ENCODE measurements around the gene TMEM106B.
"Not testable (repeated sequence)": the region's sequence is repeated elsewhere in the genome, so short reads cannot be mapped to it uniquely, and the experiment has no call there.

Gene TMEM106B

DNA sequence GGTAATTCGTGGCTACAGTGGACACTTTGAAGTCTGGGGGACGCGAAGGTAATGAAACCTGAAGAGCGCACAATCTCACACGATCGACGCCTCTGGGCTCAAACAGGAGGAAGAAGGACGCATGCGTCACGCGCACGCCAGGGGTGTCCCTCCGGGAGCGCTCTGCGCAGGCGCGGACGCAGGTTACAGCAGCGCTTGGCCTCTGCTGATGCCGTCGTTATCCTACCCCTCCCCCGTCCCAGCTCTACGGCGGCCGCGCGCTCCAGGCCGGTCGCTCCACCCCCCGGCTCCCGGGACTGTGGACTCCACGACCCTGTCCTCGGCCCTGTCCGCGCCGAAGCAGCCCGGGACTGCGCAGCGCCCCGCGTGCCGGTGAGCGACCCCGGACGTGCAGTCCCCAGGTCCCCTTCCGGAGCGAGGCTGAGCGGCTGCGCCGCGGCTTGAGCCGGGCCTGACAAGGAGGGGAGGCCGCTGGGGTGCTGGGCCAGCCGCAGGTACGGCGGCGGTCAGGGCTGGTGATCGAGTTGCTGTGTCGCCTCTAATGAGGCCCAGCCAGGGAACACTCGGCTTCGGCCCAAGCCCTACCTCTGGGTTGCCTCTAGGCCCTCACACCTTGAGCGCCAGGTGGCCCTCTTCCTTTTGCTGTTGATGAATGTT lies at the start of gene TMEM106B:
TSS of gene TMEM106B (plus strand) at position 241 of the 657 bp plus-strand sequence. CDS start 3,517 bp downstream, outside the sequence.
- DNase-seq: peak; percentile 95

DNA sequence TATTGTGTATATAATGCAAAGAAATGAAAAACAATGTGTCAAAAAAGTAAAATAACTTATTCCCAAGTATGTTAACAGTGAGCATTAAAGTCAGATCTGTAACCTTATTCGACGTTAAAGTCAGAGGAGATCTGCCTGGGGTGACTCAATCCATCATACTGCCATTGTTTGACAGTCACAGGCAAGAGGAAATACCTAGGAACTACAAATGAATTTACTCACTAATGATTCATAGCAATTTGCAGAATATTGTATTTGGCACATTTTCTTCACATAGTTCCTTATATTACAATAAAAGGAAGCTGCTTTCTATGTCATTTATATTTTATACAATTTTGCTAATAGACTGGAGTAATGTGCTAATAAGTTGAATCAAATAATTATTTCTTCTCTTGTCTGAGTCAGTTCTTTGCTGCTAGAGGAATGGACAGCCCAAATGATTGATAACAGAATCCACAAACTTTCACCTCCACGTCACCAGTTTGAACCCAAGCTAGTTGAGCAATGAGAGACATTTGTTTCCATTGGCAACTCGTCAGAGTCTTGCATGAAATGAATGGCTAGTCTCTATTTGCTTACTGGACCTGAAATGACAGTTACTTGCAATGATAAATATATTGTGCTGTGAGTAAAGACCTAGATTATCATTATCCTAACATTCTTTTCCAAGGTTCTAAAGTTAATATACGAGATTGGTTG lies 48.5 kb upstream of the TMEM106B start:
- DNase-seq: no peak

DNA sequence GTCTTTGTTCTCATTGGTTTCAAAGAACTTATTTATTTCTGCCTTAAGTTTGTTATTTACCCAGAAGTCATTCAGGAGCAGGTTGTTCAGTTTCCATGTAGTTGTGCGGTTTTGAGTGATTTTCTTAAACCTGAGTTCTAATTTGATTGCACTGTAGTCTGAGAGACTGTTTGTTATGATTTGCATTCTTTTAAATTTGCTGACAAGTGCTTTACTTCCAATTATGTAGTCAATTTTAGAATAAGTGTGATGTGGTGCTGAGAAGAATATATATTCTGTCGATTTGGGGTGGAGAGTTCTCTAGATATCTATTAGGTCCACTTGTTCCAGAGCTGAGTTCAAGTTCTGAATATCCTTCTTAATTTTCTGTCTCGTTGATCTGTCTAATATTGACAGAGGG lies 43.0 kb upstream of the TMEM106B start:
- not testable (repeated sequence) for DNase-seq

DNA sequence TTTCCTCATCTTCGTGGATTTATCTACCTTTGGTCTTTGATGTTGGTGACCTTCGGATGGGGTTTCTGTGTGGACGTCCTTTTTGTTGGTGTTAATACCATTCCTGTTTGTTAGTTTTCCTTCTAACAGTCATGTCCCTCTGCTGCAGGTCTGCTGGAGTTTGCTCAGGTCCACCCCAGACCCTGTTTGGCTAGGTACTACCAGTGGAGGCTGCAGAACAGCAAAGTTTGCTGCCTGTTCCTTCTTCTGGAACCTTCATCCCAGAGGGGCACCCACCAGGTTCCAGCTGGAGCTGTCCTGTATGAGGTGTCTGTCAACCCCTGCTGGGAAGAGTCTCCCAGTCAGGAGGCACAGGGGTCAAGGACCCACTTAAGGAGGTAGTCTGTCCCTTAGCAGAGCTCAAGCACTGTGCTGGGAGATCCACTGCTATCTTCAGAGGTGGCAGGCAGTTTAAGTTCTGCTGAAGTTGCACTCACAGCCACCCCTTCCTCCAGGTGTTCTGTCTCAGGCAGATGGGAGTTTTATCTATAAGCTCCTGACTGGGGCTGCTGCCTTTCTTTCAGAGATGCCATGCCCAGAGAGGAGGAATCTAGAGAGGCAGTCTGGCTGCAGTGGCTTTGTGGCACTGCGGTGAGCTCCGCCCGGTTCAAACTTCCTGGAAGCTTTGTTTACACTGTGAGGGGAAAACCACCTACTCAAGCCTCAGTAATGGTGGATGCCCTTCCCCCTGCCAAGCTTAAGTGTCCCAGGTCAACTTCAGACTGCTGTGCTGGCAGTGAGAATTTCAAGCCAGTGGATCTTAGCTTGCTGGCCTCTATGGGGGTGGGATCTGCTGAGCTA lies 40.9 kb upstream of the TMEM106B start:
- DNase-seq: not testable (repeated sequence)

DNA sequence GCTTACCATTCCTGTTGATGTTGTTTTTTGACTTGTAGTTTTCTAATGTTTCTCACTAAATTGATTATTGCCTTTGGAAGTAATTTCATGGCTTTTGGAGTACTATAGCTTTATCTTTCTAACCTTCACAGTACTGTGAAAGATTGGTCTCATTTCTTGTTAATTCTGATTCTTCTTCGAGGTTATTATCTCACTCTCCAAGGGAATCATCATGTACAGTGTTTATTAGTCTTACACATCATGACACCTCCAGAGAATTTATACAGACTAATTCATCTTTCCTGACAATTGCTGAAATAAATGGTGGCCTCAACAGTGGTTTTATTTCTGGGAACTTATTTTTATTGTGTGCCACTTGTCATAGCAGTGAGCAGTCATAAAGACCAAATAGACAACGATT lies 37.4 kb upstream of the TMEM106B start:
- no peak for DNase-seq

DNA sequence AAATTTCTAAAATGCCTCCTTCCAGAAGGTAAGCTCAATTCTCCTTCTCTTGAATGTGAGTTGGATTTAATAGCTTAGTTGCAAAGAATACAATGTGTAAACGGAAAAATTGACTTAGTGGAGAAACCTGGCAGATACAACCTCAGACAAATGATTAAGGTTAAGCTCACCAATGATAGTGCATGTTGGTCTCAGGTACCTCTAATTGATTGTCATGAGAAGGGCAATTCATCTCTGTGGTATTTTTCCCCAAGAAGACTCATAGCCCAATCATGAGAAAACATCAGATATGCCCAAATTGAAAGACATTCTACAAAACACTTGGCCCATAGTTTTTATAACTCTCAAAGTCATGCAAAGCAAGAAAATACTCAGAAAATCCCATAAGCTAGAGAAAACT lies 36.2 kb upstream of the TMEM106B start:
- no peak for DNase-seq

DNA sequence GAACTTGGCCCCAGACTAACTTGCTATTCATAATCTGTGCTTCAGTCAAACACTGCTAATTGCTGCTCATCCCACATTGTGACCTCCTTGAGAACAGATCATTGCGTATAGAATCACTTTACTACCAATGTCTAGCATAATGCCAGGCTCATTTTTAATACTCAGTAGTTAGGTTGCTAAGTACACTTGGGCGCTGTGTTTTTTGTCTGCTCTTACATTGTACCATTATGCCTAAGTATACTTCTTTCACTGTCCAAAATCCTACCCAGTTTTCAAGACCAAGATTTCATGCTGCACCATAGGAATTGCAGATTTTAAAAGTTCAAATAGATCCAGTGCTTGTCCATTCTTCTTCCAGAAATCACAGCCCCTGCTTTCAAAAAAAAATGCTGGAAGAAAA lies 32.8 kb upstream of the TMEM106B start:
- no peak for DNase-seq

DNA sequence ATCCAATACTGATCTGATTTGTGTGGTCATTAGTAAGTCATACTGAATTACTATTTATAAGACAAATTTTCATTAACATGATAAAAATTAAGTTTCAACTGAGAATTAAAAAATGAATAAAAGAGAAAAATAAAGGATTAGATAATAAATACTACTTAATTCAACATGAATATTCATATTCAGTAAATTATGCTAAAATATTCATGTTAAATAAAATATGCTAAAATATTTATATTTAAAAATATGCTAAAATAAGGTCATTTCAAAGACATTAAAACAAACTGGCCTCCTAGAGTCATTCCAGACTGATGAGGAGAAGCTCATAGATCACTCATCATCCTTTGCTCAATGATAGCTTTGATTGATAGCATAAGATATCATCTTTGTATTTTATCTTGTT lies 16.7 kb upstream of the TMEM106B start:
- DNase-seq: no peak

DNA sequence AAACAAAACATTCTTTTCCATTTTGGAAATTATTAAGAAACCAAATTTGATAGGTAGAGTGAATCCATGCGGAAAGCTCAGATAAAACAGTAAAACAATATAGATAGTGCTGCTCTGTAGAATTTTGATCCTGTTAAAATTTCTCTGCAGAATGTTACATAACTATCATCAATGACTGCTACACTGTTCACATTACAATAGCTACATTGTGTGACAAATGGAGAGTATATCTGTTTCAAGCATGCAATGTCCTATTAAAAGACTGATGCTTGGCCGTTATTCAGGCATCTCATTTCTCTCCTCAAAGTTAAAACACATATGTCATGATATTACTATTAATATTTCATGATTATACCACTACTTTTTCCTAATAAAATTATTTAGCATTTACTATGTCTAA lies 14.7 kb upstream of the TMEM106B start:
- DNase-seq: no peak

DNA sequence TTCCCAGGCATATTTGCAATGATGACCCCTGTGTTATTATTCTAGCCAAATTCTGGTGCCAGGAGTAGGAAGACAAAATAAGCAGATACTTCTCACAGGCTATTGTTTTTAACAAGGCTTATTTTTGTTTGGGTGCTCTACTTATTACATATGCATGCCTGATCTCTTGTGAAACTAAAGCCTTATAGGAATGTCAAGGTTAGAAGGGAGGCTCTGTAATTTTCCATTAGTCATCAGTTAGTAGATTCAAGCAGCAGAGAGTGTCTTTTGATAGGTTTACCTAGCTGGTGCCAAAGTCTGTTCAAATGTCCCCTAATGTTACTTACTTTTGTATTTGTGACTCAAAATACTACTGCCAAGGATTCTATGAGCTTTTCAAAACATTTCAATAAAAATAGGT lies 11.7 kb upstream of the TMEM106B start:
- DNase-seq: no peak

DNA sequence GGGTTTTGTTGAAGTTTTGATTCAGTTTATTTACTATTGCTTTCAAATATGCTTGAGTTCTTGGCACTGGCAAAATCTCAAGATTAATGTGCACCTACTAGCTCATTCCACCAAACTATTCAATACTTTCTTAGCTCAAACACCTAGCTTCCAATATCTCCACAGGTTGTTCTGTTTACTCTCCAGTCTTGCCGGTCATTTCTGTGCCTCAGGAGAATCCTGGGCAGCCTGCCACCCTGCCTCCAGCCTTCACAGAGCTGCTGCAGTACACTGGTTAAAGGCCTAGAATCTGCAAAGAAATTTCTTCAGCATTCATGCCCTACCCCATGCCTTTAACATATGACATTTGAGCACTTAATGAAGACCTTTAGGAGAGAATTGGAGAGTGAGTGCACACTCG lies 4.0 kb upstream of the TMEM106B start:
- no peak for DNase-seq

DNA sequence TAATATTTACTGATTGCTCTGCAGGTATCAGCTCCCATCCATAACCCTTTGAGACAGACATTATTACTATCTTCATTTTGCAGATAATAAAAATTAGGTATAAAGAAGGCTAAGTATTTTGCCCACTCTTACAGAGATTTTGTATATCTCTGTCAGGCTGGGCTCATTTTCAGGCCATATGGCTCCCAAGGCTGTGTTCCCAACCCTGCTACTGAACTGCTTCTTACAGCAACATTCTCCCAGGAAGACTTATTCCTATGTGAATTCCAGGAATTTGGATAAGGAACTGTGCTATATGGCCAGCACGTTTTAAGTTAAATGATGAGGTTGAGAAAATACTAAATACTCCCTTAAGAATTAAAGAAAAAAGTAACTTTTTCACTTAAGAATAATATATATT lies 1.9 kb upstream of the TMEM106B start:
- DNase-seq: no peak

DNA sequence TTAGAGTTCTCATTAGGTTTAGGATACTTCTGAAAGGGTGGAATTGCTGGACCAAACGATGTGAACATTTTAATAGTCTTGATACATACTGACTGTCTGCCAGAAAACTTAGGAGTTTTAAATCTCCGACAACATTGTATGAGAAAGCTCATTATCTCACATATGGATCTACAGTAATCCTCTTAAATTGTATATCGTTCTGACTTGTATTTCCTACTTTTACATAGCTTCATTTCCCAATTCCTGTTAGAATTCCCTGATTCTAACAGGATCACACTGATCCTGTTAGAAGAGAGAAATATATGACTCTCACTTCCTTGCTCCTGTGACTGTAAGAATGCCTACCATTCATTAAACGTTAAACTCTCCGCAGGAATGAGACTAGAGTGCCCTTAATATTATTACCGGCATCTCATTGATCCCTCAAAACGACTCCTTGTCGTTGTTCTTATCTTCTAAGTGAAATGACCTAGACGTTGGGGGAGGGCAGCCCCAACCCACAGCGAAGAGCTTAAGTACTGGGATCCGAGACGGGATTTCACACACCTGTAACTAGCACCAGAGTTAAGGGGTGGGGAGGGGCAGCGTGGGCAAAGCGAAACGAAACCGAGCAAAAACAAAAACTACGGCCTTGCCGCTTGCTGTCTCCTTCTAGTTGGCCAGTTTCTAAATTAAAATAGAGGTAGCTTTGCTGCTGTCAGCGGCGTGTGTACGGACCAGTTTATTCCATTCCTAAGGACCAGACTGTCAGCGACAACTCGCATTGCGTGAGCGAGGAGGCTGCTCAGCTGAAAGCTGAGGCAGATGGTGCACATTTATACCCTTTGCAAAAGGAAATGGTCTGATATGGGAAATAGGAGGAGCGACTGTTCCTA lies 678 bp upstream of the TMEM106B start:
- DNase-seq: no peak

DNA sequence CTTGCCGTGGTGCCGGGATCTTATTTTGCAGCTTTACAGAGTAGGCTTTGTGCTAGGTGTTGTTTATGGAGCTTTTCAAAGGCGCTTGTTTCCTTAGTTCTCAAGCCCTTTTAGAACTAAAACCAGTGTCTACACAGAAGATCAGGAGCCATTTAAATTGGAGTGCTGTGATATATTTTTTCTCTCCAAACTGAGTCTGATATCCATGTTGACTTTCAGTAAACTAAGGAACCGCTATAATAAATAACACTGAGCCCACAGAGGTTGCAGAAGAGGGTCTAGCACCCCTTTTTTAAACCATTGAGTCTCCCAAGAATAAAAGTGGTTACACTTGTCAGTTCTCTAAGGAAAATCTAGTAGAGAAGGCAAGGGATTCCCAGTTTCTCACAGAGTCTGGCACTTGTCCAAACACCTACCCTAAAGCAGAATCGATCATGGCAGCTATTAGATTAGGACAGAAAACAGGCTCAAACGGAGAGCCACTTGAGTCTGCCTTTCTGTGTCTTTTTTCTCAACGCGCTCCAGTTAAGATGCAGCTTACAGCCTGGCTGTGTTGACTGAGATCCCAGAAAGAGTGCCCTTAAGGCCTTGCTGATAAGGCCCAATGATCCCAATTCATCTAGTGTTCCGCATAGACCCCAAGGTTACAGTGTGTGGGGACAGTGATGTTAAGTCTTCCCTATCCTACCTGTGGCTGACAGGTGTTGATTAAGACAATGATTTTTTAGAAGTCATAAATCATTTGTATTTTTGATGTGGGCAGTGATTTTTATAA lies 804 bp downstream of the TMEM106B start:
- DNase-seq: no peak

DNA sequence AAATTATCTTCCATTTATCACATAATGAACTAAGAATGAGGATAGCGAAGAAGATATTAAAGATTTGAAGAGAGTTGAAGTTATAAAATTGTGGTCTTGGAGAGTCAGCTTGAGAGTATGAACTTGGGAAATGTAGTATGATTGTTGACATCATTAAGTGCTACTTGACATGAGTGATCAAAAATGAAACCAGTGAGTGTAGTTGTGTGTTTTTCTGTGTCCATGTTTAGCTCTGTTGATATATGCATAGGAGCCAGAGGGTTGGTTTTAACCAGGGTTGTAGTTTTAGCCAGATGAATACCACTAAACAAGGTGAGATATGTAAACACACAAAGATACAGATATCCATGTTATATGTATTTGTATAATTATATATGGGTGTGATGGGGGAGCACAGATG lies 6.2 kb downstream of the TMEM106B start:
- DNase-seq: no peak

DNA sequence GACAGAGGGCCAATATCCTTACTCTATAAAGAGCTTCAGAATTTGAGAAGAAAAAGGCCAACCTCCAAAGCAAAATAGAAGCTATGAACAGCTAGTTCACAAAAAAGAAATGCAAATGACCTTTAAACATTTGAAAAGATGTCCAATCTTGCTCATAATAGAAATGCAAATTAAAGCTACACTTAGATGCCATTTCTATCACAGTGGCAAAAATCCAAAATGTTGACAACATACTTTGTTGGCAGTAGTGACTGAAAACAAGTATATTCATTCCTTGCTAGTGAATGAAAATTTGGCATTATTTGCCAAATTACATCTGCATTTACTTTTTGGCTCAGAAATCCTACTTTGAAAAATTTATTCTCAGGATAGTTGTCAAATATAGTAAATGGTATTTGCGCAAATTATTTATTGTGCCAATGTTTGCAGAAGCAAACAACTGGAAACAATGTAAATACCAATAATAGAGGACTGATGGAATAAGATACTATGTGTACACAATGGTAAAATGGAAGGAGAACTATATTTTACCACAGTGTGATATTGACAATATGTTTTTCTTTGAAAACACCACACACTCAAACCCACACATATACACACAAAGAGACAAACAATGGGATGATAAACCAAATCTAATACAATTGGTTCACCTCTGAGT lies 9.4 kb downstream of the TMEM106B start:
- DNase-seq: no peak

DNA sequence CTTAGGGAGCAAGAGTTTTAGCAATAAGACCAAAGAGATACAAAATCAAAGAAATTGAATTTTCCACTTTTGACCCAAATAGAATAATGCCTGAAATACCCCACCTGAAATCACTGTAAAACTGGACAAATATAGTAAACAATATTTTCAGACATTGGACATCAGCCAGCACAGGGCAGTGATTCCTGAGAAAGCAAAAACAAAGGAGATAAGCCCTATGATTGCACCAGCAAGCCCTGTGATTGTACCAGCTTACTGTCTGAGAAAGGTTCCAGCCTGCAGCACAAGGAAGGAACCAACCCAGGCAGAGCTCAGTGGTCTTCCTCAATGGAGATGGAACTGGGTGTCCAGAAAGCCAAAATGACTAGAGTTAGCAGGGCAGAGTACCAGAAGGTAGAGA lies 10.3 kb downstream of the TMEM106B start:
- DNase-seq: no peak

DNA sequence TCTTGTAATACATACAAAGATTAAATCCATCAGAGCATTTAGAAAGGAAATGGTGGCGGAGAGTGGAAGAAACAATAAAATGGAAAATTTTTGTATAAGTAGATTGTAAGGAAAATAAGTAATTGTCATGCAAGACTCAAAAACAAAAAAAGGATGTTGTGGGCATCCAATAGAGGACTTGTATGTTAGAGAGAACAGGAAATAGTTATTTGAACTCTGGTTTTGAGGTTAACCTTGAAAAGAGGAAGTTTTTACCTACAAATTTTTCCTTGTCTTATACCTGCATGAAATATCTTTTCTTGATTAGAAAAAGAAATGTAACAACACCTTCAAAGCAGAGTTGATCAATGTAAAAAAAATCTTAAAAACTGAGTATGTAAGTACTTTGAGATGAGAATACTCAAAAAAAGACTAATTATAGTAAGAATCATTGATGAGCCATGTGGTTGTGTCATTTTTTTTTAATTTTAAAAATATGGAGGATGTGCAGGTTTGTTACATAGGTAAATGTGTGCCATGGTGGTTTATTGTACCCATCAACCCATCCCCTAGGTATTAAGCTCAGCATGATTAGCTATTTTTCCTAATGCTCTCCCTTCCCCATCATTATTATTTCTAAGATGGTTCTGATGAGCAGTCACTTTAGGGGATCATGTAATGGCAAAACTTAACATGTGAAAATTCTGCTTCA lies 11.9 kb downstream of the TMEM106B start:
- DNase-seq: no peak

DNA sequence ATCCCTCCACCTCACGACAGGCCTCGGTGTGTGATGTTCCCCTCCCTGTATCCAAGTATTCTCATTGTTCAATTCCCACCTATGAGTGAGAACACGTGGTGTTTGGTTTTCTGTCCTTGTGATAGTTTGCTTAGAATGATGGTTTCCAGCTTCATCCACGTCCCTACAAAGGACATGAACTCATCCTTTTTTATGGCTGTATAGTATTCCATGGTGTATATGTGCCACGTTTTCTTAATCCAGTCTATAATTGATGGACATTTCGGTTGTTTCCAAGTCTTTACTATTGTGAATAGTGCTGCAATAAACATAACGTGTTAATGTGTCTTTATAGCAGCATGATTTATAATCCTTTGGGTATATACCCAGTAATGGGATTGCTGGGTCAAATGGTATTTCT lies 13.9 kb downstream of the TMEM106B start:
- DNase-seq: not testable (repeated sequence)

DNA sequence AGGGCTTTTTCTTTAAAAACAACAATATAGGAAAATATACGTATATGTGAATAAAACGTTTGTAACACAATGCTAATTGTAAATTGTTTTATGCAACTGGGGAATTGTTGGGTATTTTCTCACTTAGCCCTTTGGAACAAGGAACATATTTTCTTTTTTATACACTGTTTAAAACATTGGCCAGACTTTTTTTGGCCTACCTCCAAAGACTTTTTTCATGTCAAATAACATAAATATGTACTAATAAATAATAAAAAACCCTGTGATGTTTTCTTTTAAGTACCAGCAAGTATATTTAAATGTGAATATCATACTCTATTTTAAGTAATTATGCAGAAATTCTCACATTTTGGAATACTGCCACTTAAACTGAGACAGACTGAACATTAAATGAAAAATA lies 15.7 kb downstream of the TMEM106B start:
- no peak for DNase-seq

DNA sequence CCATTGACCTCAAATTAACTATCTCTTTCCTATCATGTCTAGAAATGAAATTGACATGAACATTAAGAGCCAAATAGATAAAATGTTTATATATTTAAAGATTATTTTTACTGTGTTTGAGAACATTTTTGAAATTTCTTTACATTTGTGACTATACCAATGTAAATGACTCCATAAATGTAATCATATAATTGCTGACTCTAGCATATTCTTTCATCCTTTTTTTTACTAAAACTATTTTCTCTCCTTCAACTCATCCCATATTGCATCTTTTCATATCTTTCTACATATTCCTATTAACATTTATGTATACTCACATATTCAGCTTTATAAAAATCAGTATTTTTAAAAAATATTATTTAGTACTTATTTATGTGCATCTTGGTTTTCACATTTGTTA lies 16.9 kb downstream of the TMEM106B start:
- no peak for DNase-seq

Measured in activated CD4-positive, CD25-positive, alpha-beta regulatory T cell treated with anti-CD3 and anti-CD28 coated beads, Interleukin-2, amount 50 U/mL, for 72 hours (primary cell).